ENCODE measurements around the gene PLP1. TPM values are rescaled to one million over a fixed set of nuclear protein-coding genes. Genes with fewer than 3 reads are reported as not detected.
"Not testable (repeated sequence)": the region's sequence is repeated elsewhere in the genome, so short reads cannot be mapped to it uniquely, and the experiment has no call there.

Gene PLP1
- total and polyA plus RNA-seq, 2 donors (not counting 3 experiments of a cell fraction or from before 2014, with no cell fraction given), result not detected

- ChIA-PET POLR2A (no interaction called here), CTCF (no interaction called here)
- Histone ChIP-seq H4K20me1 (replicated peaks; ENCODE audit: control insufficient read depth, extremely low read depth, insufficient read depth, low read length) (no peaks in the 10 kb centered on the region), H2AFZ (ENCODE audit: low read depth, low read length) (no peak overlapping the region), H3K4me1 (ENCODE audit: control insufficient read depth, extremely low read depth, insufficient read depth, low read length) (no peaks in the 10 kb centered on the region), H3K4me2 (ENCODE audit: insufficient read depth, low read length) (no peak overlapping the region), H3K36me3 (ENCODE audit: control insufficient read depth in 2 of 2, extremely low read depth in 1 of 2, insufficient read depth in 2 of 2, low read length in 2 of 2) (no peaks in the 10 kb centered on the region), H3K27ac (ENCODE audit: insufficient read depth, low read depth, low read length) (no peak overlapping the region), H3K27me3 (ENCODE audit: control insufficient read depth in 2 of 2, insufficient read depth in 2 of 2, low read length in 2 of 2) (no peaks in the 10 kb centered on the region), H3K4me3 (replicated peaks in 1 of 3; ENCODE audit: insufficient read depth in 1 of 3, low read depth in 1 of 3, low read length in 3 of 3) (no peak overlapping the region), H3K9ac (replicated peaks; ENCODE audit: extremely low read depth, insufficient read depth, low read length) (no peak overlapping the region), H3K9me1 (replicated peaks; ENCODE audit: control insufficient read depth, extremely low read depth, insufficient read depth, low read length) (no peaks in the 10 kb centered on the region), H3K79me2 (ENCODE audit: control insufficient read depth, insufficient read depth, low read length) (no peaks in the 10 kb centered on the region), H3K9me3 (replicated peaks; ENCODE audit: control insufficient read depth, insufficient read depth, low read length) (no peaks in the 10 kb centered on the region)
- TF ChIP-seq POLR2A (IDR thresholded peaks at IDR 0.05; ENCODE audit: low read depth, low read length), result no peak
- no peak for TF ChIP-seq MAX (IDR thresholded peaks at IDR 0.05; ENCODE audit: insufficient read depth, insufficient read length)
- TF ChIP-seq FOS (IDR thresholded peaks at IDR 0.05; ENCODE audit: borderline replicate concordance, insufficient read depth, low read length), result no peak
- TF ChIP-seq MYC (IDR thresholded peaks at IDR 0.05; ENCODE audit: low read depth, low read length), result no peak
- dilution Hi-C loops (cut with MboI; ENCODE audit: extremely low pct_ligation_motif_present, low sequenced_read_pairs) (no loop called here), intact Hi-C loops (cut with micrococcal nuclease) (no loop called here)
- BruUV-seq (replicated peaks), result no TSS peak
- no peak for FAIRE-seq
- DNase-seq (ENCODE audit: low read depth, low spot score), result no peak
Measured at GRCh38 chrX:103758555-103758954, 18.1 kb upstream of the PLP1 start.

- intact Hi-C loops (cut with micrococcal nuclease); H4K20me1 ChIP-seq (replicated peaks; ENCODE audit: control insufficient read depth, extremely low read depth, insufficient read depth, low read length); POLR2A ChIA-PET; dilution Hi-C loops (cut with MboI; ENCODE audit: extremely low pct_ligation_motif_present, low sequenced_read_pairs); FAIRE-seq; H3K79me2 ChIP-seq (ENCODE audit: control insufficient read depth, insufficient read depth, low read length); H3K4me1 ChIP-seq (ENCODE audit: control insufficient read depth, extremely low read depth, insufficient read depth, low read length); H3K9ac ChIP-seq (replicated peaks; ENCODE audit: extremely low read depth, insufficient read depth, low read length); H3K36me3 ChIP-seq (ENCODE audit: control insufficient read depth in 2 of 2, extremely low read depth in 1 of 2, insufficient read depth in 2 of 2, low read length in 2 of 2); H3K27ac ChIP-seq (ENCODE audit: insufficient read depth, low read depth, low read length); BruUV-seq (replicated peaks); CTCF ChIA-PET; H3K9me1 ChIP-seq (replicated peaks; ENCODE audit: control insufficient read depth, extremely low read depth, insufficient read depth, low read length); H3K27me3 ChIP-seq (ENCODE audit: control insufficient read depth in 2 of 2, insufficient read depth in 2 of 2, low read length in 2 of 2); H3K9me3 ChIP-seq (replicated peaks; ENCODE audit: control insufficient read depth, insufficient read depth, low read length); H3K4me2 ChIP-seq (ENCODE audit: insufficient read depth, low read length); H2AFZ ChIP-seq (ENCODE audit: low read depth, low read length); H3K4me3 ChIP-seq (replicated peaks in 1 of 3; ENCODE audit: insufficient read depth in 1 of 3, low read depth in 1 of 3, low read length in 3 of 3); DNase-seq (ENCODE audit: low read depth, low spot score): not testable (repeated sequence)
Measured at GRCh38 chrX:103763541-103763940, 13.1 kb upstream of the PLP1 start.

GRCh38 chrX:103766813-103767555, 9.7 kb upstream of the PLP1 start:
- intact Hi-C loops (cut with micrococcal nuclease); H2AFZ ChIP-seq (ENCODE audit: low read depth, low read length); BruUV-seq (replicated peaks); H3K4me2 ChIP-seq (ENCODE audit: insufficient read depth, low read length); H3K4me1 ChIP-seq (ENCODE audit: control insufficient read depth, extremely low read depth, insufficient read depth, low read length); H4K20me1 ChIP-seq (replicated peaks; ENCODE audit: control insufficient read depth, extremely low read depth, insufficient read depth, low read length); H3K36me3 ChIP-seq (ENCODE audit: control insufficient read depth in 2 of 2, extremely low read depth in 1 of 2, insufficient read depth in 2 of 2, low read length in 2 of 2); H3K9ac ChIP-seq (replicated peaks; ENCODE audit: extremely low read depth, insufficient read depth, low read length); H3K9me3 ChIP-seq (replicated peaks; ENCODE audit: control insufficient read depth, insufficient read depth, low read length); H3K79me2 ChIP-seq (ENCODE audit: control insufficient read depth, insufficient read depth, low read length); H3K4me3 ChIP-seq (replicated peaks in 1 of 3; ENCODE audit: insufficient read depth in 1 of 3, low read depth in 1 of 3, low read length in 3 of 3); H3K27me3 ChIP-seq (ENCODE audit: control insufficient read depth in 2 of 2, insufficient read depth in 2 of 2, low read length in 2 of 2); H3K27ac ChIP-seq (ENCODE audit: insufficient read depth, low read depth, low read length); CTCF ChIA-PET; H3K9me1 ChIP-seq (replicated peaks; ENCODE audit: control insufficient read depth, extremely low read depth, insufficient read depth, low read length); POLR2A ChIA-PET; FAIRE-seq; dilution Hi-C loops (cut with MboI; ENCODE audit: extremely low pct_ligation_motif_present, low sequenced_read_pairs); DNase-seq (ENCODE audit: low read depth, low spot score): not testable (repeated sequence)

All from endothelial cell of umbilical vein (primary cell).